SK-N-MC (cell line): ENCODE data around the gene PPIA.
"Not testable (repeated sequence)": the region's sequence is repeated elsewhere in the genome, so short reads cannot be mapped to it uniquely, and the experiment has no call there.

Experiments
- DNase-seq: peaks from one replicate; pipeline ENCODE4 v3.0.0-alpha.2; 2011; ENCODE audit warnings: low read depth, low spot score
- H3K27ac ChIP-seq: fragments of 200-600 bp; sonication (generic); 2 replicates; pipeline ENCODE4 v1.5.1; 2016; ENCODE audit warnings: mixed run types
- H3K36me3 ChIP-seq: fragments of 200-600 bp; sonication (generic); 2 replicates; pipeline ENCODE4 v1.6.1; 2017; ENCODE audit warnings: antibody characterized with exemption, low read length, mixed read lengths; ENCODE audit not compliant: insufficient read depth
- H3K4me3 ChIP-seq: fragments of 200-600 bp; sonication (generic); 2 replicates; pipeline ENCODE4 v1.5.1; 2016
- H3K9ac ChIP-seq: fragments of 200-600 bp; sonication (generic); 2 replicates; pipeline ENCODE4 v1.8.0; 2017; ENCODE audit warnings: mixed run types, mixed read lengths; ENCODE audit not compliant: insufficient read length
- H3K9me3 ChIP-seq: fragments of 200-600 bp; sonication (generic); 2 replicates; pipeline ENCODE4 v1.6.1; 2017; ENCODE audit warnings: low read depth, mild to moderate bottlenecking, antibody characterized with exemption, low read length, moderate library complexity, mixed read lengths
- EZH2 ChIP-seq: fragments of 200-600 bp; sonication (generic); IDR thresholded peaks from one replicate; pipeline ENCODE4 v1.6.1; 2017; ENCODE audit warnings: antibody characterized with exemption
- FOXP2 ChIP-seq: optimal IDR thresholded peaks from 2 replicates; pipeline ENCODE3; 2011; ENCODE audit warnings: mild to moderate bottlenecking, moderate library complexity; ENCODE audit not compliant: insufficient read depth; ENCODE audit errors: extremely low read length, control extremely low read depth
- POLR2AphosphoS5 ChIP-seq: IDR thresholded peaks from 2 replicates; pipeline ENCODE4 v1.6.1; 2012; ENCODE audit warnings: mild to moderate bottlenecking, low read depth, low read length, borderline replicate concordance

PPIA gene

GRCh38 chr7:44775383-44776107 lies 20.9 kb upstream of the PPIA start:
- TF ChIP-seq FOXP2 = no peak
- no peak for TF ChIP-seq POLR2AphosphoS5
- TF ChIP-seq EZH2 = no peak
- DNase-seq = no peak
- Histone ChIP-seq H3K36me3 (no peaks in the 10 kb centered on the region), H3K9me3 (no peaks in the 10 kb centered on the region), H3K4me3 (no peak overlapping the region), H3K27ac (no peak overlapping the region), H3K9ac (no peak overlapping the region)

GRCh38 chr7:44776211-44776610 lies 20.3 kb upstream of the PPIA start:
- H3K36me3 ChIP-seq = no peaks in the 10 kb centered on the region
- no peak overlapping the region for H3K4me3 ChIP-seq
- no peak overlapping the region for H3K9ac ChIP-seq
- no peak for TF ChIP-seq POLR2AphosphoS5
- no peak for TF ChIP-seq EZH2
- TF ChIP-seq FOXP2 = no peak
- no peak for DNase-seq
- H3K9me3 ChIP-seq = no peaks in the 10 kb centered on the region
- H3K27ac ChIP-seq = no peak overlapping the region

- Histone ChIP-seq H3K9ac (no peak overlapping the region), H3K27ac (no peak overlapping the region), H3K36me3 (no peaks in the 10 kb centered on the region), H3K4me3 (no peak overlapping the region), H3K9me3 (no peaks in the 10 kb centered on the region)
- no peak for DNase-seq
- TF ChIP-seq POLR2AphosphoS5 (no peak), FOXP2 (no peak), EZH2 (no peak)
Measured at GRCh38 chr7:44782460-44782859, 14.0 kb upstream of the PPIA start.

GRCh38 chr7:44783407-44783806 lies 13.1 kb upstream of the PPIA start:
- H3K4me3 ChIP-seq = no peak overlapping the region
- H3K9me3 ChIP-seq = no peaks in the 10 kb centered on the region
- no peaks in the 10 kb centered on the region for H3K36me3 ChIP-seq
- H3K9ac ChIP-seq = no peak overlapping the region
- DNase-seq = no peak
- H3K27ac ChIP-seq = no peak overlapping the region
- no peak for TF ChIP-seq EZH2
- no peak for TF ChIP-seq POLR2AphosphoS5
- TF ChIP-seq FOXP2 = no peak

GRCh38 chr7:44784364-44784763 lies 12.1 kb upstream of the PPIA start:
- Histone ChIP-seq H3K4me3 (no peak overlapping the region), H3K36me3 (no peaks in the 10 kb centered on the region), H3K9me3 (no peaks in the 10 kb centered on the region), H3K9ac (no peak overlapping the region), H3K27ac (no peak overlapping the region)
- no peak for TF ChIP-seq POLR2AphosphoS5
- no peak for DNase-seq

GRCh38 chr7:44785218-44785617 lies 11.3 kb upstream of the PPIA start:
- not testable (repeated sequence) for DNase-seq, H3K9ac ChIP-seq, H3K4me3 ChIP-seq, H3K27ac ChIP-seq, H3K36me3 ChIP-seq, H3K9me3 ChIP-seq

GRCh38 chr7:44787041-44787440 lies 9.4 kb upstream of the PPIA start:
- DNase-seq = no peak
- Histone ChIP-seq H3K9ac (no peak overlapping the region), H3K36me3 (no peaks in the 10 kb centered on the region), H3K9me3 (no peaks in the 10 kb centered on the region), H3K4me3 (no peak overlapping the region), H3K27ac (no peak overlapping the region)
- TF ChIP-seq EZH2 (no peak), POLR2AphosphoS5 (no peak), FOXP2 (no peak)

- no peak for TF ChIP-seq POLR2AphosphoS5
- TF ChIP-seq FOXP2 = no peak
- TF ChIP-seq EZH2 = no peak
- Histone ChIP-seq H3K9ac (no peak overlapping the region), H3K4me3 (no peak overlapping the region), H3K9me3 (no peaks in the 10 kb centered on the region), H3K36me3 (no peaks in the 10 kb centered on the region), H3K27ac (no peak overlapping the region)
- no peak for DNase-seq
Measured at GRCh38 chr7:44787762-44788161, 8.7 kb upstream of the PPIA start.

- H3K9me3 ChIP-seq = no peaks in the 10 kb centered on the region
- DNase-seq = no peak
- no peak overlapping the region for H3K9ac ChIP-seq
- no peak overlapping the region for H3K27ac ChIP-seq
- H3K4me3 ChIP-seq = no peak overlapping the region
- H3K36me3 ChIP-seq = no peaks in the 10 kb centered on the region
- TF ChIP-seq FOXP2 (no peak), POLR2AphosphoS5 (no peak), EZH2 (no peak)
Measured at GRCh38 chr7:44789990-44790389, 6.5 kb upstream of the PPIA start.
